Measurements from ENCODE around the gene NCF4. TPM values are rescaled to one million over a fixed set of nuclear protein-coding genes. Genes with fewer than 3 reads are reported as not detected.

Gene NCF4
- total RNA-seq, 4 donors from 2014 or later, result 1.8 to 21.2 (median 6.3) TPM

DNA sequence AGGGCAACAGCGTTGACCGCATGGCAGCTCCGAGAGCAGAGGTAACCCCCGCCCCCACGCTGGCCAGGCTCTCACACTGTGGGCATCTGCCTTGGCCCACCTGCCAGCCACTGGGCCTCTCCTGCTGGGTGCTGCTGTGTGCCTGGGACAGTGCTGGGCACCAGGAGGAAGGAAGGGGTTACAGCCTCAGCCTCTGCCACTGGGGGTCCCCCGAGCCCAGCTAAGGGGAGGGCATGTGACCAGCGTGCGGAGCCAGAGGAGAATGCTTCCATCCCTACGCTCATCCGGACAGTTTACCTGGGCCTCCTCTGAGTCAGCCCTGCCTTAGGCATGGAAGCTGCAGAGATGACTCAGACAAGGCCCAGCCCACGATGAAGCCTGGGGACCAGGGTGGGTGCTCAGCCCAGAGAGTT is 10.9 kb downstream of the NCF4 start:
- Histone ChIP-seq H3K36me3 (no peaks in the 10 kb centered on the region), H3K4me1 (no peaks in the 10 kb centered on the region), H3K27ac (no peak overlapping the region), H3K9me3 (no peaks in the 10 kb centered on the region), H3K27me3 (no peaks in the 10 kb centered on the region), H3K4me3 (no peak overlapping the region)
- TF ChIP-seq, protein P1, sequence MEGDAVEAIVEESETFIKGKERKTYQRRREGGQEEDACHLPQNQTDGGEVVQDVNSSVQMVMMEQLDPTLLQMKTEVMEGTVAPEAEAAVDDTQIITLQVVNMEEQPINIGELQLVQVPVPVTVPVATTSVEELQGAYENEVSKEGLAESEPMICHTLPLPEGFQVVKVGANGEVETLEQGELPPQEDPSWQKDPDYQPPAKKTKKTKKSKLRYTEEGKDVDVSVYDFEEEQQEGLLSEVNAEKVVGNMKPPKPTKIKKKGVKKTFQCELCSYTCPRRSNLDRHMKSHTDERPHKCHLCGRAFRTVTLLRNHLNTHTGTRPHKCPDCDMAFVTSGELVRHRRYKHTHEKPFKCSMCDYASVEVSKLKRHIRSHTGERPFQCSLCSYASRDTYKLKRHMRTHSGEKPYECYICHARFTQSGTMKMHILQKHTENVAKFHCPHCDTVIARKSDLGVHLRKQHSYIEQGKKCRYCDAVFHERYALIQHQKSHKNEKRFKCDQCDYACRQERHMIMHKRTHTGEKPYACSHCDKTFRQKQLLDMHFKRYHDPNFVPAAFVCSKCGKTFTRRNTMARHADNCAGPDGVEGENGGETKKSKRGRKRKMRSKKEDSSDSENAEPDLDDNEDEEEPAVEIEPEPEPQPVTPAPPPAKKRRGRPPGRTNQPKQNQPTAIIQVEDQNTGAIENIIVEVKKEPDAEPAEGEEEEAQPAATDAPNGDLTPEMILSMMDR (IDR thresholded peaks at IDR 0.05), result no peak
- TF ChIP-seq POLR2A (IDR thresholded peaks at IDR 0.05), result no peak
- intact Hi-C loops (cut with DNase I; ENCODE audit: low total_unique reads), result no loop called here
- DNase-seq, result no peak

DNA sequence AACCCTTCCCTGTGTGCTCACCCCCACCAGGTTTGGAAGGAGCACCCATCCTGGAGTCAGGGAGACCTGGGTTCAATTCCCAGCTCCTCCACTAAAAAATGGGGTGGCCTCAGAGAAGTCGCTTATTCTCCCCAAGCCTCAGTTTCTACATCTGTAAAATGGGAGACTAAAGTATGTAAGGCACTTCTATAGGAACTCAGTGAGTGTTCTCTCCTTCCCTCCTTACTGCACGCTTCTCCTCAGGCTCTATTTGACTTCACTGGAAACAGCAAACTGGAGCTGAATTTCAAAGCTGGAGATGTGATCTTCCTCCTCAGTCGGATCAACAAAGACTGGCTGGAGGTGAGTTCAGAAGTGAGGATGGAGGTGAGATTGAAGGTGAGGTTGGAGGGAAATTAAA is 11.3 kb downstream of the NCF4 start:
- TF ChIP-seq, protein P1 (IDR thresholded peaks at IDR 0.05), result no peak
- no peak for TF ChIP-seq POLR2A (IDR thresholded peaks at IDR 0.05)
- Histone ChIP-seq H3K4me1 (no peaks in the 10 kb centered on the region), H3K27me3 (no peaks in the 10 kb centered on the region), H3K36me3 (no peaks in the 10 kb centered on the region), H3K4me3 (no peak overlapping the region), H3K27ac (no peak overlapping the region), H3K9me3 (no peaks in the 10 kb centered on the region)
- no peak for DNase-seq
- intact Hi-C loops (cut with DNase I; ENCODE audit: low total_unique reads), result no loop called here

DNA sequence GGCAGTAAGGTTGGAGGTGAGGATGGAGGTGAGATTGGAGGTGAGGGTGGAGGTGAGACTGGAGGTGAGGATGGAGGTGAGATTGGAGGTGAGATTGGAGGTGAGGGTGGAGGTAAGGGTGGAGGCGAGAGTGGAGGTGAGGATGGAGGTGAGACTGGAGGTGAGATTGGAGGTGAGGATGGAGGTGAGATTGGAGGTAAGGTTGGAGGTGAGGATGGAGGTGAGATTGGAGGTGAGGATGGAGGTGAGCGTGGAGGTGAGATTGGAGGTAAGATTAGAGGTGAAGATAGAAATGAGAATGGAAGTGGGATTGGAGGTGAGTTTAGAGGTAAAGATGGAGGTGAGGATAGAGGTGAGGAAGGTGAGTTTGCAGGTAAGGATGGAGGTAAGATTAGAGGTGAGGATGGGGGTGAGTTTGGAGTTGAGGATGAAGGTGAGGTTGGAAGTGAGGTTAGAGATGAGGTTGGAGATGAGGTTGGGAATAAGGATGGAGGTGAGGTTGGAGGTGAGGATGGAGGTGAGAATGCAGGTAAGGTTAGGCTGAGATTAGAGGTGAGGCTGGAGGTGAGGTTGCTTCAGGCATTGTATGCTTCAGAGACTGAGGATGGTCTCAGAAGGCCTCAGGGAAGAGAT is 12.2 kb downstream of the NCF4 start:
- no peak overlapping the region for H3K27ac ChIP-seq
- no peaks in the 10 kb centered on the region for H3K36me3 ChIP-seq
- no peak overlapping the region for H3K4me3 ChIP-seq
- no peaks in the 10 kb centered on the region for H3K9me3 ChIP-seq
- no peak for DNase-seq
- H3K4me1 ChIP-seq, result no peaks in the 10 kb centered on the region
- TF ChIP-seq, protein P1 (IDR thresholded peaks at IDR 0.05), result no peak
- TF ChIP-seq POLR2A (IDR thresholded peaks at IDR 0.05), result no peak
- H3K27me3 ChIP-seq, result no peaks in the 10 kb centered on the region
- intact Hi-C loops (cut with DNase I; ENCODE audit: low total_unique reads), result no loop called here

DNA sequence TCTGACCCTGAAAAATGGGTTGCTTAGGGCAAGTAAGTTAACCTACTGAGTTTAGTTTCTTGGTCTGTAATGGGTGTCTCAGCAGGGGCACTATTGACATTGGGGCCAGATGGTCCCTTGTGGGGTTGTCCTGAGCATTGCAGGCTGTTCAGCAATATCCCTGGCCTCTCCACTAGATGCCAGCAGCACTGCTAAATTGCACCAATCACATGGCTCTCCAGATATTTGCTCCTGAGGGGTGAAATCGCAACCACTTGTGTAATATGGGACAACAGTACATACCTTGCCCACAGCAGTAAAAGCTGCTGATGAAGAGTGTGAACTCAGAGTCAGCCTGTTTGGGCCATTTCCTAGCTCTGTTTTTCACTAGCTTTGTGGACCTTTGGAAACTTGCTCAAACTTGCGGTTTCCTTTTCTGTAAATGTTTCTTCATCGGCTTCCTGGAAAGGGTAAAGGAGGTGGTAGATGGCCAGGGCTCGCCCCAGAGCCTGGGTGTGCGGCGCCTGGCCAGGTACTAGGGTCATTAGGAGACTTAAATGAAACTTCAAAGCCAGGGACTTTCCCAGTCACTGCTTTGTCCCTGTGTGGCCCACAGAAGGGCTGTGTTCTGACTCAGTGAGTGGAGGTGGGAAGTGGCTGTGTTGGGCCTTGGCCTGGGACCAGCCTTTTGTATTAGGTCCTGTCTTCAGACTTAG is 13.0 kb downstream of the NCF4 start:
- no peaks in the 10 kb centered on the region for H3K27me3 ChIP-seq
- no peak overlapping the region for H3K4me3 ChIP-seq
- H3K27ac ChIP-seq, result peak overlapping the region; percentile 17 to 43
- TF ChIP-seq POLR2A (IDR thresholded peaks at IDR 0.05), result no peak
- TF ChIP-seq, protein P1 (IDR thresholded peaks at IDR 0.05), result peak; percentile 41 to 79 (median 50)
- H3K4me1 ChIP-seq, result no peaks in the 10 kb centered on the region
- no peaks in the 10 kb centered on the region for H3K9me3 ChIP-seq
- intact Hi-C loops (cut with DNase I; ENCODE audit: low total_unique reads), result no loop called here
- peak; percentile 26 to 46 for DNase-seq
- H3K36me3 ChIP-seq, result no peaks in the 10 kb centered on the region

DNA sequence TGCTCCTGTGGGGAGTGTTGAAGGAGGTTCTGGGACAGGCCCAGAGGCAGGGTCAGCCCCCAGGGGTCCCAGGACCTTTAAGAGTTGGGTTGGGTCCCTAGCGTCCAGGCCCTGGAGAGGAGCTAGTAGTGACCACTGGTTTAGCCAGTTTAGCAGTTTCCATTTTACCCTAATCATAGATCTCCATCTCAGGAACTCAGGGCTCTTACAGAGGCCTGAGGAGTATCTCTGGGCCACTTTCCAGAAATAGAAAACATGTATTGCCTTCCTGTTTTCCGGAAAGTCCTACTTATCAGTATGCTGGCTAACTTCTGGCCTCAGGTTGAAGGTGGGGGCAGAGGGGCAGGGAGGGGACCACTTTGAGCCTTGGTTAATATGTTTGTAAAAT is 13.5 kb downstream of the NCF4 start:
- intact Hi-C loops (cut with DNase I; ENCODE audit: low total_unique reads), result no loop called here
- Histone ChIP-seq H3K4me3 (no peak overlapping the region), H3K36me3 (no peaks in the 10 kb centered on the region), H3K9me3 (no peaks in the 10 kb centered on the region), H3K27me3 (no peaks in the 10 kb centered on the region), H3K27ac (peak overlapping the region; percentile 17 to 43), H3K4me1 (no peaks in the 10 kb centered on the region)
- TF ChIP-seq POLR2A (IDR thresholded peaks at IDR 0.05), result no peak
- TF ChIP-seq, protein P1 (IDR thresholded peaks at IDR 0.05), result no peak
- DNase-seq, result no peak

All from uterus (tissue), 4 donors.